Caco-2 (cell line): ENCODE measurements around the gene GRM1. TPM values are rescaled to one million over a fixed set of nuclear protein-coding genes. Genes with fewer than 3 reads are reported as not detected.

Experiments used
- BruUV-seq: library from RNA; stranded (reverse); fragments of 400-500 nt; replicated peaks from 2 replicates; lab custom pipeline; 2021; lab: Mats Ljungman, UMichigan
- CTCF ChIA-PET: fragments of 300-600 bp; sonication (Branson Sonifier 250); formaldehyde crosslinking; loops from one replicate; lab custom pipeline; 2022; ENCODE audit warnings: antibody characterized with exemption; lab: Charles Lee
- POLR2A ChIA-PET: fragments of 300-600 bp; sonication (Branson Sonifier 250); formaldehyde crosslinking; loops from one replicate; lab custom pipeline; 2022; ENCODE audit warnings: antibody characterized with exemption; lab: Charles Lee
- DNase-seq, 2 experiments: peaks; one replicate each; pipeline versions ENCODE4 v3.0.0 to v3.0.0-alpha.2; 2020 to 2022
- H3K27me3 ChIP-seq: replicated peaks from 2 replicates; pipeline ENCODE4 v1.6.0; 2011; ENCODE audit warnings: low read length; ENCODE audit not compliant: control insufficient read depth, insufficient read depth
- H3K36me3 ChIP-seq: 2 replicates; pipeline ENCODE4 v1.5.1; 2011; ENCODE audit warnings: low read length; ENCODE audit not compliant: control insufficient read depth, insufficient read depth
- H3K4me1 ChIP-seq: fragments of 250-450 bp; sonication (Bioruptor Pico); 2 replicates; pipeline ENCODE4 v1.5.1; 2020; ENCODE audit warnings: mild to moderate bottlenecking
- H3K4me3 ChIP-seq: 2 replicates; pipeline ENCODE4 v1.5.1; 2011; ENCODE audit warnings: low read depth, mild to moderate bottlenecking, control low read depth, low read length
- H3K9me3 ChIP-seq: fragments of 250-450 bp; sonication (Bioruptor Pico); 2 replicates; pipeline ENCODE4 v1.5.1; 2020; ENCODE audit warnings: mild to moderate bottlenecking, moderate library complexity
- H3K27ac Mint-ChIP-seq: one replicate; pipeline ENCODE4 v1.8.0; 2022; ENCODE audit warnings: mixed read lengths; ENCODE audit not compliant: unreplicated experiment
- H3K27me3 Mint-ChIP-seq: one replicate; pipeline ENCODE4 v1.8.0; 2022; ENCODE audit warnings: mixed read lengths; ENCODE audit not compliant: insufficient read depth, unreplicated experiment
- H3K36me3 Mint-ChIP-seq: one replicate; pipeline ENCODE4 v1.8.0; 2022; ENCODE audit warnings: mild to moderate bottlenecking, mixed read lengths; ENCODE audit not compliant: insufficient read depth, unreplicated experiment
- H3K4me1 Mint-ChIP-seq: one replicate; pipeline ENCODE4 v1.8.0; 2022; ENCODE audit warnings: low read depth, mixed read lengths; ENCODE audit not compliant: unreplicated experiment
- H3K4me3 Mint-ChIP-seq: one replicate; pipeline ENCODE4 v1.8.0; 2022; ENCODE audit warnings: mild to moderate bottlenecking, moderate library complexity, mixed read lengths; ENCODE audit not compliant: unreplicated experiment
- H3K9me3 Mint-ChIP-seq: one replicate; pipeline ENCODE4 v1.8.0; 2022; ENCODE audit warnings: mixed read lengths; ENCODE audit not compliant: unreplicated experiment
- intact Hi-C: fragments of 100-400 bp; cut with micrococcal nuclease; formaldehyde crosslinking; loops from one replicate; pipeline ENCODE4 v1.10.0; 2022; ENCODE audit not compliant: unreplicated experiment
- total RNA-seq: library from RNA; stranded (reverse); gene quantifications from 2 replicates; pipeline ENCODE4 v1.2.3, GENCODE V29; 2022
- TF ChIP-seq, protein P1 (sequence below), 2 experiments: fragments of 200-600 bp in 1 of 2; IDR thresholded peaks; 1 replicate in 1 of 2; 2 replicates in 1 of 2; pipeline versions ENCODE4 v1.5.1 to v1.8.0; 2011 to 2022; ENCODE audit warnings: antibody characterized with exemption in 1 of 2, control low read depth in 1 of 2, inconsistent platforms in 1 of 2, low read depth in 1 of 2, low read length in 1 of 2, mild to moderate bottlenecking in 1 of 2, moderate library complexity in 1 of 2; ENCODE audit not compliant: insufficient read depth in 1 of 2, severe bottlenecking in 1 of 2, unreplicated experiment in 1 of 2

GRM1 gene
- total RNA-seq, 1 experiment from 2014 or later, result not detected

DNA sequence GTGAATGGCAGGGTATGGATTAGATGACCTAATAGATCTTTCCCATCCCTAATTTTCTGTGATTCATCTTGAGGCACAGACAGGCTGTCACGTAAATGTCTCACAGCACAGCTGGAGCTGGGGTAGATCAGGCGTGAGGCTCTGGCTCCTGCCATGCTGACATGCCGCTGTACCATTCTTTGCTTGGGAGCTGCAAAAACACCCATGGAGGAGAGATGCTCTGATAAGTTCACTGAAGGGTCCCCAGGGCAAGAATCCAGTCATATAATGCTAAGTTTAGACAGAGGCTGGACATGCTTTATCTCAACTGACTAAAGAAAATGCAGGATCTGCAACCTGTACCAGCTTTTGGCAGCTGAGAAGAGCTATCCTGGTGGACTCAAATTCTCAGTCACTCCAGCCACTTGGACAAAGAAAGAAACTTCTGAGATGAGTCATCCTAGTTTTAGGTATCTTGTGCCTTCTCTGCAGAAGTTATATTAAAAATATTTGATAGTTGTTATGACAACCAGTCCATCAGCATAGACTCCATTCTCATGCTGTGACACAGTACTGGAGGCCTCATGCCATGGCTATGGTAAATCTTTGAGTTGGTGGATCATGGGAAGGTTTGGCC lies 329.7 kb downstream of the GRM1 start:
- Mint-ChIP-seq H3K9me3 (no peaks in the 10 kb centered on the region), H3K27ac (no peak overlapping the region), H3K36me3 (no peaks in the 10 kb centered on the region), H3K27me3 (peaks cover 8% of the 10 kb centered on the region), H3K4me3 (no peak overlapping the region), H3K4me1 (no peaks in the 10 kb centered on the region)
- ChIA-PET CTCF (no interaction called here), POLR2A (no interaction called here)
- DNase-seq, result no peak
- no peaks in the 10 kb centered on the region for H3K27me3 ChIP-seq
- TF ChIP-seq, protein P1, sequence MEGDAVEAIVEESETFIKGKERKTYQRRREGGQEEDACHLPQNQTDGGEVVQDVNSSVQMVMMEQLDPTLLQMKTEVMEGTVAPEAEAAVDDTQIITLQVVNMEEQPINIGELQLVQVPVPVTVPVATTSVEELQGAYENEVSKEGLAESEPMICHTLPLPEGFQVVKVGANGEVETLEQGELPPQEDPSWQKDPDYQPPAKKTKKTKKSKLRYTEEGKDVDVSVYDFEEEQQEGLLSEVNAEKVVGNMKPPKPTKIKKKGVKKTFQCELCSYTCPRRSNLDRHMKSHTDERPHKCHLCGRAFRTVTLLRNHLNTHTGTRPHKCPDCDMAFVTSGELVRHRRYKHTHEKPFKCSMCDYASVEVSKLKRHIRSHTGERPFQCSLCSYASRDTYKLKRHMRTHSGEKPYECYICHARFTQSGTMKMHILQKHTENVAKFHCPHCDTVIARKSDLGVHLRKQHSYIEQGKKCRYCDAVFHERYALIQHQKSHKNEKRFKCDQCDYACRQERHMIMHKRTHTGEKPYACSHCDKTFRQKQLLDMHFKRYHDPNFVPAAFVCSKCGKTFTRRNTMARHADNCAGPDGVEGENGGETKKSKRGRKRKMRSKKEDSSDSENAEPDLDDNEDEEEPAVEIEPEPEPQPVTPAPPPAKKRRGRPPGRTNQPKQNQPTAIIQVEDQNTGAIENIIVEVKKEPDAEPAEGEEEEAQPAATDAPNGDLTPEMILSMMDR (IDR thresholded peaks at IDR 0.05; ENCODE audit: insufficient read depth in 1 of 2, low read depth in 1 of 2, low read length in 1 of 2, severe bottlenecking in 1 of 2, unreplicated experiment in 1 of 2), result no peak
- H3K36me3 ChIP-seq, result no peaks in the 10 kb centered on the region
- no peak overlapping the region for H3K4me3 ChIP-seq
- BruUV-seq, result no TSS peak
- no peaks in the 10 kb centered on the region for H3K4me1 ChIP-seq
- no peaks in the 10 kb centered on the region for H3K9me3 ChIP-seq
- intact Hi-C loops, result no loop called here

DNA sequence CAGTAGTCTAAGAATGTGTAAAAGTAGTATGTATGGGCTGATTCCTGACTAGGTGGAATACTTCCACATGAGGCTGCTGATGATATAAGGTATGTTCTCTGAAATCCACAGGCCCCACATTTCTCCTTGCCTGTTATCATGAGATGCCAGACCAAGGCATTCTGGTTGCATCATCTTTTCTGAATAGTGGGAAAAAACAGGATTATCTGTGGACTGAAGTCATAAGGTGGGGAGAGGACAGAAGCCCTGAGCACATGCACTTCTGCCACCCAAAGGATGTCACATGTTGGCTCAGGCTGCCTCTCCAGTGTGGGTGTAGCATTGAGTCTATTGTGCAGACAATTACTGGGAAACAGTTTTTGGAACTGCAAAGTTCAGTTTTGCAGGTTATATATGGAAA lies 330.3 kb downstream of the GRM1 start:
- ChIA-PET CTCF (no interaction called here), POLR2A (no interaction called here)
- H3K36me3 ChIP-seq, result no peaks in the 10 kb centered on the region
- intact Hi-C loops, result no loop called here
- H3K9me3 ChIP-seq, result no peaks in the 10 kb centered on the region
- BruUV-seq, result no TSS peak
- H3K4me1 Mint-ChIP-seq, result no peaks in the 10 kb centered on the region
- no peaks in the 10 kb centered on the region for H3K4me1 ChIP-seq
- TF ChIP-seq, protein P1 (IDR thresholded peaks at IDR 0.05; ENCODE audit: insufficient read depth in 1 of 2, low read depth in 1 of 2, low read length in 1 of 2, severe bottlenecking in 1 of 2, unreplicated experiment in 1 of 2), result no peak
- DNase-seq, result no peak
- H3K27ac Mint-ChIP-seq, result no peak overlapping the region
- no peaks in the 10 kb centered on the region for H3K9me3 Mint-ChIP-seq
- H3K4me3 ChIP-seq, result no peak overlapping the region
- H3K27me3 Mint-ChIP-seq, result peaks cover 10% of the 10 kb centered on the region
- H3K27me3 ChIP-seq, result no peaks in the 10 kb centered on the region
- H3K4me3 Mint-ChIP-seq, result no peak overlapping the region
- no peaks in the 10 kb centered on the region for H3K36me3 Mint-ChIP-seq

DNA sequence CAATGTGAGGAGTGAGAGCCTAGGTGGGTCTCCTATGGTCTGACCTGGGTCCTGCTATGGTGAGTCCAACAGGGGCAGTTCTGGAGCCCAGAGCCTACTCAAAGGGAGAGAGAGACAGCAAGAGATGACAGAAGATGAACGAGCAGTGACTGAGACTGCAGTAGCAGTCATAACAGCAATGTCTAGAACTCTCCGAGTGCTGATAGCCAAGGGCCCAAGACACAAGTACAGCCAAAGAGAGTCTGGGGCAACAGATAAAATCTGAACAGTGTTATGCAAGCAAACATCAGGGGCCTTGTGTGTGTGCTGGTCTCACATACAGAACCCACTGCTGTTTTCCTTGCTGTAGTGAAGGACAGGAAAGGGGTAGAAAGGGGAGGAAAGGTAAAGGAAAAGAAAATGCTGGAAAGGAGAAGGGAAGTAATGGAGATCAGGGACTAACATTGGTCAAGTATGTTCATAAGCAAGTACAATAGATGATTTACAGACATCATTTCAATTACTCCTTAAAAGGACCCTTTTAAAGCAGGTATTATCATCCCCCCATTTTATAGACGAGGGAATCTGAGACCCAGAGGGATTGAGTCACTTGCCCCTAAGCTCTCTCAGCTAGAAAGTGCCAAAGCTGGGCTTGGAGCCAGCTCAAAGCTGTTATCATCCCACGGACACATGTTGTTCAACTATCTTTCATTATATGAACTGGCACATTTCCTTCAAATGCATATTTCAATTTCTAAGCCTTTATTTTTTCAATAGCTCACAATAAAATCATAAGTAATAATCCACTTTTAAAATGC lies 332.5 kb downstream of the GRM1 start:
- BruUV-seq, result no TSS peak
- no peaks in the 10 kb centered on the region for H3K9me3 ChIP-seq
- H3K36me3 ChIP-seq, result no peaks in the 10 kb centered on the region
- Mint-ChIP-seq H3K27ac (no peak overlapping the region), H3K27me3 (peaks cover 12% of the 10 kb centered on the region), H3K4me1 (no peaks in the 10 kb centered on the region), H3K4me3 (no peak overlapping the region), H3K9me3 (no peaks in the 10 kb centered on the region), H3K36me3 (no peaks in the 10 kb centered on the region)
- DNase-seq, result no peak
- intact Hi-C loops, result no loop called here
- TF ChIP-seq, protein P1 (IDR thresholded peaks at IDR 0.05; ENCODE audit: insufficient read depth in 1 of 2, low read depth in 1 of 2, low read length in 1 of 2, severe bottlenecking in 1 of 2, unreplicated experiment in 1 of 2), result no peak
- H3K27me3 ChIP-seq, result no peaks in the 10 kb centered on the region
- CTCF ChIA-PET, result no interaction called here
- no peaks in the 10 kb centered on the region for H3K4me1 ChIP-seq
- no peak overlapping the region for H3K4me3 ChIP-seq
- POLR2A ChIA-PET, result no interaction called here
